GM23248 (cell line): ENCODE measurements around the gene PDE8A.

Experiments
- EZH2 ChIP-seq: fragments of 200-600 bp; sonication (generic); IDR thresholded peaks from 2 replicates; pipeline ENCODE4 v1.6.1; 2018; ENCODE audit warnings: antibody characterized with exemption, mild to moderate bottlenecking; ENCODE audit not compliant: insufficient read depth, poor library complexity, severe bottlenecking
- EZH2phosphoT487 ChIP-seq: fragments of 200-600 bp; sonication (generic); IDR thresholded peaks from 2 replicates; pipeline ENCODE4 v1.6.1; 2018; ENCODE audit warnings: antibody characterized with exemption, moderate library complexity, mild to moderate bottlenecking, low read depth; ENCODE audit not compliant: insufficient read depth

GRCh38 chr15:85133709-85134108 lies 152.1 kb downstream of the PDE8A start:
- TF ChIP-seq EZH2phosphoT487 (no peak), EZH2 (no peak)
